ENCODE data around the gene DNASE2B.

The DNASE2B gene

GRCh38 chr1:84407958-84408422, 9.7 kb downstream of the DNASE2B start:
- Histone ChIP-seq H3K27me3 (replicated peaks) (no peaks in the 10 kb centered on the region), H3K36me3 (replicated peaks) (no peaks in the 10 kb centered on the region), H3K4me3 (ENCODE audit: low read depth, low read length) (no peak overlapping the region), H3K27ac (no peak overlapping the region)
- no peak for DNase-seq
- in situ Hi-C loops (cut with HindIII; ENCODE audit: low pct_ligation_motif_present, low sequenced_read_pairs) = no loop called here
- TF ChIP-seq CTCF (IDR thresholded peaks at IDR 0.05; ENCODE audit: low read depth, low read length, missing control alignments) = no peak

- no peak for TF ChIP-seq CTCF (IDR thresholded peaks at IDR 0.05; ENCODE audit: low read depth, low read length, missing control alignments)
- in situ Hi-C loops (cut with HindIII; ENCODE audit: low pct_ligation_motif_present, low sequenced_read_pairs) = no loop called here
These were observed 11.6 kb downstream of the DNASE2B start for GRCh38 chr1:84409888-84410287.

GRCh38 chr1:84410328-84411095, 12.2 kb downstream of the DNASE2B start:
- no peak for DNase-seq
- Histone ChIP-seq H3K27ac (no peak overlapping the region), H3K4me3 (ENCODE audit: low read depth, low read length) (no peak overlapping the region), H3K36me3 (replicated peaks) (no peaks in the 10 kb centered on the region), H3K27me3 (replicated peaks) (no peaks in the 10 kb centered on the region)
- no peak for TF ChIP-seq CTCF (IDR thresholded peaks at IDR 0.05; ENCODE audit: low read depth, low read length, missing control alignments)
- in situ Hi-C loops (cut with HindIII; ENCODE audit: low pct_ligation_motif_present, low sequenced_read_pairs) = no loop called here

More at GRCh38 chr1:84409888-84410287, 11.6 kb downstream of the DNASE2B start:
- DNase-seq = no peak
- no peak overlapping the region for H3K27ac ChIP-seq
- no peaks in the 10 kb centered on the region for H3K27me3 ChIP-seq (replicated peaks)
- no peak overlapping the region for H3K4me3 ChIP-seq (ENCODE audit: low read depth, low read length)
- no peaks in the 10 kb centered on the region for H3K36me3 ChIP-seq (replicated peaks)

GRCh38 chr1:84412316-84412942, 14.1 kb downstream of the DNASE2B start:
- in situ Hi-C loops (cut with HindIII; ENCODE audit: low pct_ligation_motif_present, low sequenced_read_pairs) = no loop called here
- H3K27ac ChIP-seq = peak overlapping the region; percentile 97

GRCh38 chr1:84415396-84415795, 17.1 kb downstream of the DNASE2B start:
- in situ Hi-C loops (cut with HindIII; ENCODE audit: low pct_ligation_motif_present, low sequenced_read_pairs) = no loop called here
- no peak for DNase-seq
- Histone ChIP-seq H3K36me3 (replicated peaks) (no peaks in the 10 kb centered on the region), H3K27ac (no peak overlapping the region), H3K4me3 (ENCODE audit: low read depth, low read length) (no peak overlapping the region), H3K27me3 (replicated peaks) (no peaks in the 10 kb centered on the region)
- TF ChIP-seq CTCF (IDR thresholded peaks at IDR 0.05; ENCODE audit: low read depth, low read length, missing control alignments) = no peak

More at GRCh38 chr1:84412316-84412942, 14.1 kb downstream of the DNASE2B start:
- no peaks in the 10 kb centered on the region for H3K27me3 ChIP-seq (replicated peaks)
- DNase-seq = peak; percentile 92
- TF ChIP-seq CTCF (IDR thresholded peaks at IDR 0.05; ENCODE audit: low read depth, low read length, missing control alignments) = no peak
- no peaks in the 10 kb centered on the region for H3K36me3 ChIP-seq (replicated peaks)
- peak overlapping the region; percentile 29 for H3K4me3 ChIP-seq (ENCODE audit: low read depth, low read length)

Data from brain microvascular endothelial cell (primary cell).